Activated CD4-positive, alpha-beta T cell treated with anti-CD3 and anti-CD28 coated beads for 1 hour (primary cell): ENCODE results near the gene CFAP119.
A peak's percentile ranks its signal among the peaks of the same experiment; 100 is the strongest.
"Not testable (repeated sequence)": the region's sequence is repeated elsewhere in the genome, so short reads cannot be mapped to it uniquely, and the experiment has no call there.

Experiments
- DNase-seq: peaks from one replicate; pipeline ENCODE4 v3.0.0-alpha.2; 2020

CFAP119 gene

DNA sequence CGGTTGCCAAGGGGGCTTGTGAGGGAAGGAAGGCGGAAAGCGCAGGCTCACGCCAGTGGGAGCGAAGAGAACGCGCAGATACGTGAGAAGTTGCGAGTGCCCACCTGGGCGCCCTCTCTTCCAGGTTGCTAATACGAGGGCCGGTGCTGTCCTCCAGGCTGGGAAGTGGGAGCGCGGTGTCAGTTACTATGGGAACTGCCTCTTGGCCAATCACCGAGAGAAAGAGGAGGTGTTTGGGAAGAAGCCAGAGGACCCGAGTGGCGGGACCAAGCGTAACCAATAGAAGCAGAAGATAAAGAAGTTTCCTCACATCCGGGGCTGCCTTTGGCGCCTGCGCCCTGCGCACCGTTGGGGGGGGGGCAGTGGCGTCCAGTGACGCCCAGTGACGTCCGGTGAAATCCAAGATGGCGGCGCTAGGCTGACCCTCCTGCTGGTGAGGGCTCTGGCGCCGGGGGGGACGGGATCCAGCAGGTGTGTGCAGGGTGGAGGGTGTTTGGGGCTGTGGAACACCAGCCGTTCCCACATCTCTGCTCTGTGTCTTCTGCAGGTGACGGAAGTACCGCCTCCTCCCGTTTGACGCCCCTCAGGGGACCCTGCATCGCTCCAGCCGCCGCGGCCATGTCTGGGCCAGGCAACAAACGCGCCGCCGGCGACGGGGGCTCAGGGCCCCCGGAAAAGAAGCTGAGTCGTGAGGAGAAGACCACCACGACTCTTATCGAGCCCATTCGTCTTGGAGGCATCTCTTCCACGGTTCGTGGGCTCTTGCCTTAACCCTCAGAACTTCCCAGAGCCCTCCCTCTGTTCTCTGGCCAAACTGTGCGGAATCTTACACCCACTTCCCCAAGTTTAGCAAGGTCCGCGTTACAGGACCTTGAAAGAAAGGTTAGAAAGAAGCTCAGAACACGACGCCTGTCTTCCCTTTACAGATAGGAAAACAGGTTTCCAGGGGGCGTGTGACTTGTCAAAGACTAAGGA is at the start of gene CFAP119, which contains the start of gene RNF40:
Gene CFAP119, minus strand, starts transcription at position 135 of the 975 bp plus-strand sequence. CDS start 314 bp downstream, outside the sequence.
Gene RNF40, plus strand, starts transcription at position 395 of the 975 bp plus-strand sequence. Its CDS starts 224 bp downstream, at position 619.
- DNase-seq, result peak; percentile 80

DNA sequence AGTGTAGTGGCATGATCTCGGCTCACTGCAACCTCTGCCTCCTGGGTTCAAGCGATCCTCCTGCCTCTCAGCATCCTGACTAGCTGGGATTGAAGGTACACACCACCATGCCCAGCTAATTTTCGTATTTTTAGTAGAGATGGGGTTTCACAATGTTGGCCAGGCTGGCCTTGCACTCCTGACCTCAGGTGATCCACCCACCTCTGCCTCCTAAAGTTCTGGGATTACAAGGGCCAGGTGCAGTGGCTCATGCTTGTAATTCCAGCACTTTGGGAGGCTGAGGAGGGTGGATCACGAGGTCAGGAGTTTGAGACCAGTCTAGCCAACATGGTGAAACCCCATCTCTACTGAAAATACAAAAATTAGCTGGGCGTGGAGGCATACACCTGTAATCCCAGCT is 47.8 kb upstream of the CFAP119 start:
- DNase-seq, result not testable (repeated sequence)

DNA sequence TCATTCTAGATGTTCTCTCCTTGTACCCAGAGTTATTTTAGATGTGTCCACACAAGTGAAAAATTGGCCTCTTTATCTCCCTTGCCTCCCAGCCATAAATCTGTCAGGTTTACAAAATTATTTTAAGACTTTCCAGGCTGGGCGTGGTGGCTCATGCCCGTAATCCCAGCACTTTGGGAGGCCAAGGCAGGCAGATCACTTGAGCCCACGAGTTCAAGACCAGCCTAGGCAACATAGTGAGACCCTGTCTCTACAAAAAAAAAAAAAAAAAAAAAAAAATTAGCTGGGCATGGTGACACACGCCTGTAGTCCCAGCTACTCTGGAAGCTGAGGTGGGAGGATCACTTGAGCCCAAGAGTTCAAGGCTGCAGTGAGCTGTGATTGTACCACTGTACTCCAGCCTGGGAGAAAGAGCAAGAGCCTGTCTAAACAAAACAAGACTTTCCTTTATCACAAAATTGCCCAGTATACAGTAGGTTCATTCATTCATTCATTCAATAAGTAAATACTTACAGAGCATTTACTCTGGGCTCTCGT is 47.1 kb upstream of the CFAP119 start:
- not testable (repeated sequence) for DNase-seq

- DNase-seq, result no peak
These were observed 46.3 kb upstream of the CFAP119 start for GRCh38 chr16:30808146-30808545.

DNA sequence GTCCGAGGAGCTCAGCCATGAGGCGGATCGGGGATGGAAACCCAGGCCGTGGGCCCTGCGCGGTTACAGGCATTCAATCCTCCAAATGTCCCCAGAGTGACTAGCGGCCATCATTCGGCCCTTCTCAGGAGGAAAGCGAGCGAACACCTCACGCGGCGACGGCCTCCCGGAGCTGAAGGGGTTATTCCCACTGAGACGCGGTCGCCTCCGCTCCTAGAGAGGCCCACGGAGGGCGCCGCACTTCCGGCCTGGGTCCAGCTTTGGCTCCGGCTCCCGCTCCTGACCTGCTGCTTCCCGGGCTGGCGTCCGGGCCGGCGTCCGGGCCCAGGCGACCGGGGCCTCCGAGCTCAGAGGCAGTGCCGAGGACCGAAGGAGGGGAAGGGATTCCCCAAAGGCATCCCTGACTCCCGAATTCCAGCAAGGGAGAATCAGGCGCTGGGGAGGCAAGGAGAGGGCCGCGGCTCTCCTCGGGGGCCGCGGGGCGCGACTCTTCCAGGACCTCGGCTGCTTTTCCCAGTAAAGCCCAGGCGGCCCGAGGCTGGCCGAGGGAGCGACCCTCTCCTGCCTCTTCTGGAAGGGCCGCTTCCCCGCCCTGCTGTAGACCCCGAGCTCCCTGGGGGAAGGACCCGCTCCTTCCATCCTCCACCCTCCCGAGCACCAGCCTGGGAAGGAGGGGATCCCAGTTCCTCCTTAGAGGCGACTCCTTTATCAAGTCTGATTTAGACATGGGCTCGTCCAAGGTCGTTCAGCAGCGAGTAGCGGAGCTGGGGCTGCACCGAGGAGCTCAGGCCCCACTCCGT is 43.7 kb upstream of the CFAP119 start:
- DNase-seq, result peak; percentile 32

GRCh38 chr16:30805056-30805369 is 43.2 kb upstream of the CFAP119 start:
- no peak for DNase-seq

DNA sequence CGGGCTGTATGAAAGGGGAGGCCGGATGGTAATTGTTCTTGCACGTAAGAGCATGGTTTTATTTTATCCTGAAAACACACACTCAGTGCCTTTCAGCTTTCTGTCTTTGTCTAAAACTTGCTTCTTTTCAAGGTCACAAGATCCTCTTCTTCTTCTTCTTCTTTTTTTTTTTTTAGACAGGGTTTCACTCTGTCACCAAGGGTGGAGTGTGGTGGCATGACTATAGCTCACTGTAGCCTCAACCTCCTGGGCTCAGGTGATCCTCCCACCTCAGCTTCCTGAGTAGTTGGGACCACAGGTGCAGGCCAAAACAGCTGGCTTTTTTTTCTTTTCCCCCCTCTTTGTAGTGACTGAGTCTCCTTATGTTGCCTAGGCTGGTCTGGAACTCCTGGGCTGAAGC is 41.1 kb upstream of the CFAP119 start:
- no peak for DNase-seq

DNA sequence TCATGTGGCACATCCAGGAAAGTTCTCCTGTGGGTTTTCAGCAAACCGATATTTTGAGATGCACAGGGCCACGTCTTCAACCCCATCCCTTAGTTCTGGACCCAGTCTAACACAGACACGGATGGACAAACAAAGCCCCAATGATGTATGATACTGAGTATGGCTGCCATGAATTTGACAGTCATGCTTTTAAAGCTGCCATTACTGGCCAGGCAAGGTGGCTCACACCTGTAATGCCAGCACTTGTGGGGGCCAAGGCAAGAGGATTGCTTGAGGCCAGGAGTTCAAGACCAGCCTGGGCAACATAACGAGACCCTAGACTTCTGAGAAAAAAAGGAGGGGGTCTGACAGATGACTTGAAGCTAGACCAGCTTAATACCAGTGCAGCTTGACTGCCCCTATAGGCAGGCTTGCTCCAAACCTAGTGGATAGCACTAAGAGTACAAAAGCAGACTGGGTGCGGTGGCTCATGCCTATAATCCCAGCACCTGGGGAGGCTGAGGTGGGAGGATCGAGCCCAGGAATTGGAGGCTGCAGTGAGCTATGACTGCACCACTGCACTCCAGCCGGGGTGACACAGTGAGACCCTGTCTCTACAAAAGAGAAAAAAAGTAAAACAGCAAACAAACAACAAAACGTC is 35.9 kb upstream of the CFAP119 start:
- no peak for DNase-seq

- no peak for DNase-seq
These were observed 32.8 kb upstream of the CFAP119 start for GRCh38 chr16:30794634-30795033.

- DNase-seq, result no peak
These were observed 31.7 kb upstream of the CFAP119 start for GRCh38 chr16:30793508-30794069.

DNA sequence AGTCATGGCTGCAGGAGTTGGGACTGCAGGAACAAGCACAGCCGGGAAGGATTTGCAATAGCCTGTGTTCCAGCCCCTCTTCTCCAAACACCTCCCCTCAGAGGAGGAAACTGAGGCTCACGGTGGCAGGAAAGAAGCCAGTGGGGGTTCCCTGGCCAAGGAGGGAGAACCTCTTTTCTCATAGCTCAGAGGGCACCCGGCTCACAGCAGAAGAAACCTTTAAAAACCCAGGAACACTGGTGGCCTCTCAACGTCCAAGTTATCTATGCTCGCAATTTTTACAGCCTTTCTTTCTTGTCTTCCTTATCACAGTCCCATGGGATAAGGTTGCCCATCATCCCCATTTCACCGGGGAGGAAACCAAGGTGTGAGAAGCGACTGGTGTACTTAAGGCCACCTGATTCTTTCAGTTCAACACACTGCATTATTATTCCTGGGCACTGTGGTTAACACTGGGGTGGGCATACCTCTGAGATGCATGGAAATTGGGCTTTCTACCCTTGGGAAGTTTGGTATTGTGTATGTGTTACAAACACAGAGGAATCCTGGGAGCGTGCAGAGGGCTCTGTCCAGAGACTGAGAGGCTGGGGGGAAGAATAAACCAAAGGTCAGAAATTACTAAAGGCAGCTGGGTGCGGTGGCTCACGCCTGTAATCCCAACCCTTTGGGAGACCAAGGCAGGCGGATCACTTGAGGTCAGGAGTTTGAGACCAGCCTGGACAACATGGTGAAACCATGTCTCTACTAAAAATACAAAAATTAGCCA is 25.9 kb upstream of the CFAP119 start:
- no peak for DNase-seq

- no peak for DNase-seq
These were observed 25.2 kb upstream of the CFAP119 start, which contains the start of gene ZNF629 for GRCh38 chr16:30786936-30787612. Gene ZNF629, minus strand, starts transcription at chr16:30787205. Its CDS starts 2,723 bp downstream, at chr16:30784482.

GRCh38 chr16:30786115-30786935 is 24.5 kb upstream of the CFAP119 start:
- no peak for DNase-seq

GRCh38 chr16:30785126-30786106 is 23.6 kb upstream of the CFAP119 start:
- no peak for DNase-seq

- DNase-seq, result no peak
These were observed 22.4 kb upstream of the CFAP119 start for GRCh38 chr16:30784215-30784614.

DNA sequence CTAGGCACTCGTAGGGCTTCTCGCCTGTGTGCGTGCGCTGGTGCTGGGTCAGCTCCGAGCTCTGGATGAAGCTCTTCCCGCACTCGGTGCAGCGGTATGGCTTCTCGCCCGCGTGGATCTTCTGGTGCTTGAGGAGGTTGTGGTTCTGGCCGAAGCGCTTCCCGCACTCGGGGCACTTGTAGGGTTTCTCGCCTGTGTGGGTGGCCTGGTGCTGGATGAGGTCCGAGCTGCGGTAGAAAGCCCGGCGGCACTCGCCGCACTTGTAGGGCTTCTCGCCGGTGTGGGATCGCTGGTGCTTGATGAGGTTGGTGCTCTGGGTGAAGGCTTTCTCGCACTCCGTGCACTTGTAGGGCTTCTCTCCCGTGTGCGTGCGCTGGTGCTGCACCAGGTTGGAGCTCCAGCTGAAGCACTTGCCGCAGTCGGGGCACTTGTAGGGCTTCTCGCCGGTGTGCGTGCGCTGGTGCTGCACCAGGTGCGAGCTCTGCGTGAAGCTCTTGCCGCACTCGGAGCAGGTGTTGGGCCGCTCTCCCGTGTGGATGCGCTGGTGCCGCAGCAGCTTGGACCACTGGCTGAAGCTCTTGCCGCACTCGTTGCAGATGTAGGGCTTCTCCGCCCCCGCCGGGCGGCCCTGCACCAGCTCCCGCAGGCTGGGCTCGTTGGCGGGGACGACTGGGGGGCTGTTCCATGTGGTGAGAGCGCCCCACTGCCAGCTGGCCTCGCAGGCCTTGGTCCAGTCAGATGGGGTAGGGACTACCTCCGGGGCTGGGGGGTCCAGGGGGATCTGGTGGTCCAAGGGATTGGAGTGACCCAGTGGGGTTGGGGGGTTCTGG is 21.6 kb upstream of the CFAP119 start:
- DNase-seq, result no peak

DNA sequence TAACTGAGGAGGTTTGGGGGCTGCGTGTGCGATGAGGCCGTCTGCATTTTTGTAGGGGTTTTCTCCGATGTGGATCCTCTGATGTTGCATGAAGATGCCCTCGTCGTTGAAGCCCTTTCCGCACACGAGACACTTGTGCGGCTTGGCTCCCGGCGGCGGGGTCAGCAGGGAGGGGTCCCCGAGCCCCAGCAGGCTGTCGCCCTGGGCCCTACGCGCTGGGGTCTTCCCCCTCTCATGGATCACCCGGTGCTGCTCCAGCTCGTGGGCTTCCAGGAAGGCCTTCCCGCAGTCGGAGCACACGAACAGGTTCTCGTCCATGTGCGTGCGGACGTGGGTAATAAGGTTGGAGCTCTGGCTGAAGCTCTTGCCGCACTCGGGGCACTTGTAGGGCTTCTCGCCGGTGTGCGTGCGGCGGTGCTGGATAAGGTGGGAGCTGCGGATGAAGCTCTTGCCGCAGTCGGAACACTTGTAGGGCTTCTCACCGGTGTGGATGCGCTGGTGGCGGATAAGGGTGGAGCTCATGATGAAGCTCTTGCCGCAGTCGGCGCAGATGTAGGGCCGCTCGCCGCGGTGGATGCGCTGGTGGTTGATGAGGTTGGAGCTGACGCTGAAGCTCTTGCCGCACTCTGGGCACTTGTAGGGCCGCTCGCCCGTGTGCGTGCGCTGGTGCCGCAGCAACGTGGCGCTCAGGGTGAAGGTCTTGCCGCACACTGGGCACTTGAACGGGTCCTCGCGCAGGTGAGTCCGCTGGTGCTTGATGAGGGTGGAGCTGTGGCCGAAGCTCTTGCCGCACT is 20.8 kb upstream of the CFAP119 start:
- no peak for DNase-seq
